Measurements from ENCODE around the gene MAMDC2.

- TF ChIP-seq CTCF (IDR thresholded peaks at IDR 0.05) (no peak), EP300 (IDR thresholded peaks at IDR 0.05) (no peak), POLR2A (IDR thresholded peaks at IDR 0.05) (no peak)
These were observed 1.8 kb downstream of the MAMDC2 start for GRCh38 chr9:70045452-70045851.

Data from ovary (tissue), 3 donors.